COLO668 (cell line): ENCODE measurements around the gene CD47.

Experiments
- DNase-seq: peaks from one replicate; lab custom pipeline; 2025; ENCODE audit not compliant: unreplicated experiment; lab: John Stamatoyannopoulos, UW

CD47 gene

DNA sequence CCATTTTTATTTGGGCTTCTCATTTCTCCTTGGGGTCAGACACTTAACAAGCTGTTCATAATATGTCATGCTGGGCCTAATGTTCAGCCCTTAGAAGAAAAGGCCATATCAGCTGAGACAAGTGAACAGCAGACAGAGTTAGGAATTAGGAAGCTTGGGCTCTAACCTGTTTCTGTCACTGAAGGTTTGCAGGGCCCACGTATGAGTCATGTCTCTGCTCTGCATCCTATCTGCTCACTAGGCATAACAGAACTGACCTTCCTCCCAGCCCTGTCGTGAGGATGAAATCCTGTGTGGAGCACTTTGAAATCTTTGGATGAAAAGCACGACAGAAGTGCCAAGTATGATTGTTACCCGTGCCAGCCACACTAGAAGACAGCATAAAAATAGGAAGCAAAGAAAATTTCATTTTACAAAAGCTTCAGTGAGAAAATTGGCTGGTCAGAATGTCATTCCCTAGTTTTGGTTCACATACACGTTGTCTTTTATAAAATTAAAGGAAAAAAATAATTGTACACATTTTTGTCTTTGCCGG, 26.5 kb upstream of the CD47 start:
- DNase-seq = no peak

DNA sequence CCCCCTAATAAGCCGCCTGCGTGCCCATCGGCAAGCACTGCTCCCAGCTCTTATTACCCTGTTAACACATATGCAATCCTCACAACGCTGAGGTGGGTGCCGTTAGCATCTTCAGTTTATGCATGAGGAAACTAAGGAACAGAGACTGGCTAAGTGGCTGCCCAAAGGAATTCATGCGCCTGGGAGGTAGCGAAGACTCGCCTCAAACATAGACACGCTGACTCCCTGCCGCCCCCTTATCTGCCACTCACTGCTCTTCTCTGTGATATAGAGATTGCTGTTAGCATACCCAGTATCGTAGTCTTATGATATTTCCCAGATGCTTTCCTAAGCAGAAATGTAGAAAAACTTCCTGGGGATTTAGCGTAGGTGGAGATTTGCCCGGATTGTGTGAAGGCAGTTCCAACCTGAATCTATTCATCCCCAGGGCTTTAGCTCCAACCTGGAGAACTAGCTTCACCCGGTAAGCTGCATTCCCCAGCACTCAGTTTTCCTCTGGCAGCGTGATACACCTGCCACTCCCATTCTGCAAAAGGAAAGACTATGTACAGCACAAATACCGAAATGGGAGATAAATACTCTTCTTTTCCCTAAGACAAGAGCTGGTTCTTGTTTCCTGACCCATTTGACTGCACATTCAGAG, 23.7 kb upstream of the CD47 start:
- no peak for DNase-seq

DNA sequence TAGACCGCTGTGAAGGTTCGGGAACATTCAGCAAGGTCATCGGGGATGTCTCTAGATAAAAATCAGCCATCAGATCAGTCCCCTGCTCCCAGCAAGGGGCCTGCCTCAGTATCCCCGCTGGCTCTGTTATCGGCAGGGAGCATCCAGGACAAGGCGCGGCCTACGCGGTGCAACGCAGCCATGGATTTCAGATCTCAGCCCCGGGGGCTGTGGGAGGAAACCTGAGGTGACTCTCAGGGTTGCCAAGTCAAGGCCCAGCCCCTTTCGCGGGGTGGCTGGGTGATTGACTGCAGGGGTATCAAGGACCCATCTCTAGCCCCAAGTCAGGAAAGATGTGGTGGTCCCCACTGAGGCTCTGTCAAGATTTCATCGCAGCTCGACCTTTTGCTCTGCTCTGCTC, 23.1 kb upstream of the CD47 start:
- no peak for DNase-seq

DNA sequence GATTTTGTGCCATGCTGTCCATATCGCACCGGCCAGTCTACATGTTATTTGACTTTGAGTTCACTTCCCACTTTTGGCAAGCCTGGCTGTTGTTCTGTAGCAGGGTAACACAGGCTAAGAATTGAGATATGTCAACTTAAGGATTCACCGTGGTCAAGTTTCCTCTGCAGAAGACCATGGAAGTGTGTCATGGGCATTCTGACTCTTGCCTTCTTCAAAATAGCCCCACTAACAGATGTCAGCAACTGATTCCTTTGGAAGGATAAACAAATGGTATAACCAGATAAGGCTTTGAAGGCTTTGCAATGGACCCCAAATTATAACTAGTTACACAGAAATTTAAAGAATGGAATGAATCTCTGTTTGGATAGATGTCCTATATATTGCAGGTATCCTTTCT, 20.1 kb upstream of the CD47 start:
- no peak for DNase-seq

DNA sequence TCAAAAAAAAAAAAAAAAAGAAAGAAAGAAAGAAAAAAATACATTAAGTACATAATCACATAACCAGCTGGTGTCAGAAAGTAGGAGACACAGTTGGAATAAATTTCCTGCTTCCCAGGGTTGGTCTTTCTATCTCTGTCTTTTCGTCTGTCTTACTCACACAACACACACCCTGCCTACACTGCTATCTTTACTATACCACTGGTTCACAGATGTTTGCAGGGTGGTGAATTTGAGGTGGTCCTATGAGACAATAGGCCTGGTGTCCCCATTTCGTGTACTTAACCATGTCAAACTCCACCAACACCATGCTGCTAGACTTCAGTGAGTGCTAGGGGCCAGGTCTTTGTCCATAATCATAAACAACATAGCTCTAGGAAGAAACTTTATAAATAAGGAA, 17.6 kb upstream of the CD47 start:
- DNase-seq = no peak

DNA sequence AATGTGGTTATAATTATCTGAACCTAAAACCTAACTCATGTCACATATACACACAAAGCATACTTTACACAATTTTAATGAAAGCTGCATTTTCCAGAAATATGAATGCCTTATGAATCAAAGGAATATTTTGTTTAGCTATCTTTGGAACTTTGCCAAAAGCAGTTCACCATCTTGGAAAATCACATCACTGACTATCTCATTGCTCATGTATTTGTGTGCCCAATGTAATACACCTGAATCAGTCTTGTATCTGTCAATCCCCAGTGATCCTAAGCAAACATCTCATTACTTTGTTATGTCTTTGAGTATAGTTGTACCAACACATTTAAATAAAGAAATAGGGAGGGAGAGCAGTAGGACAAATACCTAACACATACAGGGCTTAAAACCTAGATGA, 15.6 kb upstream of the CD47 start:
- DNase-seq = no peak

DNA sequence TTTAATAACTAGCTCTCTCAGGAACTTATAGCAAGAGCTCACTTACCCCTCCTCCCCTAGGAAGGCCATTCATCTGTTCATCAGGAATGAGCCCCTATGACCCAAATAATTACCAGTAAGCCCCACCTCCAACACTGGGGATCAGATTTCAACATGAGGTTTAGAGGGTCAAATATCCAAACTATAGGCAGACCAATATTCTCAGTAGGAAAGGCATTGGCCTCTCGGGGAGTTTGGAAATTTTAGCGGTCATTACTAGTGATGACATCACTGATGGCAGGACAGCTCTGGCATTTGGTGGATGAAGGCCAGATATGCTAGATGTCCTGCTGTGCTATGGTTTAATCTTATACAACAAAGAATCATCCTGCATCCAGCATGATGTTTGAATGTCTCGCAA, 15.2 kb upstream of the CD47 start:
- no peak for DNase-seq

DNA sequence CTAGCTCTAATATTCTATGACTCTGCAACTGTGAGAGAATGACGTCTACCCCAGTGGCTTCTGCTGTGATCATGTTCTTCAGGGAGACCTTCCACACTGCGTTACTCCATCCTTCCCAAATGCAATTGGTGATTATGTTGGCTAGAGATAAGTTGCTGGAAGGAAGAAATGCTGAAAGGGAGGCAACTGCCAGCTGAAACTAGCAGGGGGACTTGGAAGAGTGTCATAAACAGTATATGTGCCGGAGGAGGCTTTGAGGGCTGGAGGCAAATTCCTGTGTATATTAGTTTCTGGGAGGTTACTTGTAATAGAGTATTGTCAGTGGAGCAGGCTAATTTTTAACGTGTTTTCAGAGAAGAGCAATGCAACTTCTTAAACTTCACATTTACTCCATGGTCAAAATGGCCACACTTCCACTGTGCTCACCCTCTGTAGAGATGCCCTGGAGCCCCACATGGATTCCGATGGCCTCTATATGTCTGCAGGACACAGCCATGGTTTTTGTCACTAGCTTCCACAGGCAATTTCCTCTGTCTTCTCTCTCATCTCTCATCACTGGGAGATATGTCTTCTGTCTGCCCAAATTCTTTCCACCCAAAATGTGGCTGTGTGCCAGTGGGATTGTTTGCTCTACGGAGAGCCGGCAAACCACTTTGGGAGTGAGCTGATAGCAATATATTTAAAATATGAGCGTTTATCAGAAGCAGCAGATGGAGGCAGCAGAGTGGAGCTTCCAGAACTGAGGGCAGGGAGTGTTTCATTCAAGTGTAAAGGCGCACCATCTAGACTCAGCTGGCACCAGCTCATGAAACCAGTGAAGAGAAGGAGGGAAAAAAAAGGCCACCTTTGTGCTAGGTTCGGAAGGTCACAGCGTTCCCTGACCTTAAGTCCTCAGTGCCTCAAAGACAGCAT, 13.3 kb upstream of the CD47 start:
- DNase-seq = peak; percentile 1

DNA sequence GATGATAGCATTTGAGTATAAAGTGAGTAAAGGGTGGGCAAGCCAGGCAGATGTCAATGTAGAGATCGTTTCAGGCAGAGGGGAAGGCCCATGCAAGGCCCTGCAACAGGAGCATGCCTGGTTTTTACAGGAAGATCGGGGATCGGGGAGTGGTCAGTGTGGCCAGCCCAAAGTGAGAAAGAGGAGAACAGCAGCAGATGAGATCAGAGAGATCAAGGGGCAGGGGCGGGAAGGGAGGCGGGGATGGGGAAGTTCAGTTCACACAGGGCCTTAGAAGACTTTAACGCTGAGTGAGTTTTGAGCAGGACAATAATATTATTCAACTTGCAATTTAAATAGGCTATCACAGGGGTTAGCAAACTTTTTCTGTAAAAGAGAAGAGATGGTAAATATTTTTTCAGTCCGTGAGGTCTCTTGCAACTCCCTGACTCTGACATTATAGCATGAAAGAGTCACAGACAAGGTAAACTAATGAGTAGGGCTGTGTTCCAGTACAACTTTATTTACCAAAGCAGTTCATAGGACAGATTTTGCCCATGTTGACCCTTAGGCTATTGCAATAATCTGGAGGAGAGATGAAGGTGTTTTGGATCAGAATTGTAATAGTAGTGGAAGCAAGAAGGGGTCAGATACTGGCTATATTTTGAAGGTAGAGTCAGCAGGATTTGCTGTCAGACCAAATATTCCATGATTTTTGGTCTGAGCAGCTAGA, 12.4 kb upstream of the CD47 start:
- no peak for DNase-seq

DNA sequence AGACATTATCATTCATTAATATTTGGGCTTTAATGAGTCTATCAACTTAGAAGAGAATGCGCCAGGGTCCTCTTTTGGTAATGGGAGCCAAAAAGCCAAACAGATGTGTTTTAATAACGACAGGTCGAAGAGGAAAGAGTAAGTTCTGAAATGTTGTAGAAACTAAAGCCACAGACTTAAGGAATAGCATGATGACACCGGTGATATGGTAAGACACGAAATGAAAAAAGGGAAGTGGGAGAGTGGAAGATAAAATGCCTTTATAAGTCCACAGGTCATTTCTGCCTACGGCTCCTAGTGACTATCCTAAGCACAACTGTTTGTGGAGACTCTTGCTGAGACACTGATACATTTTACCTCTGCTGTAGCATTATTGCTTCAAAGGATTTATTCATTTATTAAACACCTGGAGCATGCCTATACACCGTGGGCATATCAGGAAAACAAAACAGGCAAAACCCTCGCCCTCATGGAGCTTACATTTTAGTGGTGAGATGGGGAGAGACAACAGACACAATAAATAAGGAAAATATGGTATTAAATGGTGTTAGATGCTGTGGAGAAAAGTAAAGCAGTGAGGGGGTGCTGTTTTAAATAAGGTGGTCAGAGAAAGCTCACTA, 11.7 kb upstream of the CD47 start:
- DNase-seq = no peak

DNA sequence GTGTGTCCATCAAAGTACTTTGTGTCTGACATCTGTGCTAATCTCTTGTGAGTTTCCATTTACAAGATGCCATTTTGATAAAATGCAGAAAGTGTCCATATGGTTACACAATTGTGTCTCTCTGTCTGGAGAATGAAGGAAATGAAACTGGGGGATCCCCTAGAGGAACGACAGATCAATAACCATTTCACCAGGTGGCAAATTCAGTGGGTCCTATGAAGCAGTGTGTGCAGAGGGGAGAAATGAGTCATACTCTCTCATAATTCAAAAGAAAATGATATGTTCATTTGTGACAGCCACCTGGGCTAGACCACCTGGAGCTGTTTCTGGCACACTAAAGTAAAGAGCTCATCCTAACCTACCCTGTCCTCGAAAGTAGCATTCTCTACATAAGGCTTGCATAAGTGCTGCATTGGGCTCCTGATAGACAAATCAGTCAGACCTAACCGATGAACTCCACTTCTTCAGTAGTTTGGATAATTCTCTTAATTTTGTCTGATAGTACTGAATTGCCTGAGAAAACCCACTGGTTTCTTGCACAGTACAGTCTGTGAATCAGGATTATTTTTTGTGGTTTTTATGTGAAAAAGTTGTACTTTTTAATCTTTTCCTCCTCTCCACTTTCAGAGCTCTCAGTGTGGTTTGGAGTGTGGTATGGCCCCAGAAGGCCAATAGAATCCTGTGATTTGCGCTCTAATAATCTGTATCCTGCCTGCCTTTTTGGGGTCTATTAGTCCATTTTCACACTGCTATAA, 10.3 kb upstream of the CD47 start:
- DNase-seq = peak; percentile 20

DNA sequence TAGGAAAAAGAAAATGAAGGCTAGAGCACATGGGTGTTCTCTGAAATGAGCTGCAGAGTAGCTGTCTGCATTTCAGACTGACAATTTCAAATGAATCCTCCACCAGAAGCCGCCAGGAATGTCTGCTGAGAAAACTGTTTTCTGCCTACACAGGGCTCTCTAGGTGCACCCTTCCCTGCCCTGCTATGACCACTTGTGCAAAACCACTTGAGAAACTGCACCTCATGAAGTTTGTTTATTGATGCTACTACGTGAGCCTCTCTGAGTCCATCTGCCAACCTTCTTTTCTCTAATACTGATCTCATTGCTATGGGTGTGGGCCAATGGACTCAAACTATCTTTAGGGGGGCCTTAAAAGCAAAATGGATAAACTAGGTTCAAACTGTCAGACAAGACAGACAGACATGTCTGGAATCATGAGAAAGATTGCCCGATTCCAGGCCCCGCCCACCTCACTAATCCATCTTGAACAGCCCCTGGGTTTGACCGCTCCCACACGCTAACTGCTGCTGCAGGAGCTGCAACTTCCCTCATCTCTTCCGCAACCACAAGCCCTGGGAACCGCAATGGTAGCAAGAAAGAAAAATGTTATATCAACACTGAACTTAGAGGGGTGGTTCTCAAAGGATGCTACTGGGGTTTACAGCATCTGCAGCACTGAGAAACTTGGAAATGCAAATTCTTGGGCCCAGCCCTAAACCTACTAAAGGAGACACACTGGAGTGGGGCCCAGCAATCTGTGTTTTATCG, 9.0 kb upstream of the CD47 start:
- no peak for DNase-seq

DNA sequence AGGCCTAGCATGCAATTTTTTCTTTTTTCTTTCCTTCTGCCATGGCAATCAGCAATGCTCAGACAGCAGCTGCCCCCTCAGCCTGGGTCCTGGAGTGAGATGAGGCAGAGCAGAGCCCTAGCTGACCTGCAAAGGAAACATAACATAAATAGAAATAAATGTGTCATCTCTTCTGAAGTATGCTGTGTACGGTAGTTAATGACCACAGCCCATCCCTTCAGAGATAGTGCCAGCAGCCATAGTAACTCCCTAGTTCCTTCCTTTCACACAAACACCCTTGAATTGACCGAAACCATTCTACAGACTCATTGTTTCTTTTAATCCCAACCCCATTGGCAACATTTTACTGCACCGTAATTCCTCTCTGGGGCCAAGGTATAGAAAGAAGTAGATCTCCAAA, 8.4 kb upstream of the CD47 start:
- DNase-seq = no peak

DNA sequence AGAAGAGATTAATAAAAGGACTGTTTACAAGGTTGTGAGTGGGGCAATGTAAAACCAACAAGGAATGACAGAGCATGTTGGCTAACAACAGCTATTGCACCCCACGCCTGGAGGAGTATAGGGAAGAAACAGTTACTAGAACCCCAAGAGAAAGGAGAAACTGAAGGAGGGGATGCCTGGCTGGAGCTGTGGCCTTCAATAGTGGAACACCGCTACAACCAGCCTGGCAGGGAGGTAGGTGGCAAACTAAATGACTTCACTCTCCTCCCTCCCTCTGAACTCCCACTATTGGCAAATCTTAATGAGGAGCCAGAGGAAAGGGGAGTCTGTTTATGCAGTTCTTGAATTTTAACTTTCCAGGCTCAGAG, 7.2 kb upstream of the CD47 start:
- no peak for DNase-seq

DNA sequence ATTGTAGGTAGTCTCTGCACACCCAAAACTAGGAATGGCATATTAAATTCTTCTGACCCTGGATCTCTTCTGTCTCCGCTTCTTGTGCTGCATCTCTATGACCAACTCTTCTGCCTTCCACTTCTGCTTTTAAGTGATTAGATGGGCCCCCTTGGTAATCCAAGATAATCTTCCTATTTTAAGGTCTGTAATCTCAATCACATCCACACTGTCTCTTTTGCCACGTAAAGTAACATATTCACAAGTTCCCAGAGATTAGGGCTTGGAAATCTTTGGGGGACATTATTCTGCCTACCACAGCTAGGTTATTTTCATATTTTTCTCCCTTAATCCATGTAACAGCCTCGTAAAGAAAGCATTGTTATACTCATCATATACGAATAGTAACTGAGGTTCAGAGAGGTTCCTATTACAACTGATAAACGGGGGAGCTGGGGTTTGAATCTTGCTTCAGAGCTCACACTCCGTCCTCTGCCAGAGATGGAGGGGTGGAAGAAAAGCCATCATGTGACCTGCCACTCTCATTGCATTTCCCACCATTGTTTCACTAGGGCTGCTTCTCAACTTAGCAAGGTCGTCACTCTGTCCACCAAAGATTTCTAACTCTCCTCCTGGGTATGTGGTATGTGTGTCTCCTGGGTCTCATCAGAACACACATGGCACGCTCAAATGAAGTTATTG, 6.6 kb upstream of the CD47 start:
- DNase-seq = no peak

DNA sequence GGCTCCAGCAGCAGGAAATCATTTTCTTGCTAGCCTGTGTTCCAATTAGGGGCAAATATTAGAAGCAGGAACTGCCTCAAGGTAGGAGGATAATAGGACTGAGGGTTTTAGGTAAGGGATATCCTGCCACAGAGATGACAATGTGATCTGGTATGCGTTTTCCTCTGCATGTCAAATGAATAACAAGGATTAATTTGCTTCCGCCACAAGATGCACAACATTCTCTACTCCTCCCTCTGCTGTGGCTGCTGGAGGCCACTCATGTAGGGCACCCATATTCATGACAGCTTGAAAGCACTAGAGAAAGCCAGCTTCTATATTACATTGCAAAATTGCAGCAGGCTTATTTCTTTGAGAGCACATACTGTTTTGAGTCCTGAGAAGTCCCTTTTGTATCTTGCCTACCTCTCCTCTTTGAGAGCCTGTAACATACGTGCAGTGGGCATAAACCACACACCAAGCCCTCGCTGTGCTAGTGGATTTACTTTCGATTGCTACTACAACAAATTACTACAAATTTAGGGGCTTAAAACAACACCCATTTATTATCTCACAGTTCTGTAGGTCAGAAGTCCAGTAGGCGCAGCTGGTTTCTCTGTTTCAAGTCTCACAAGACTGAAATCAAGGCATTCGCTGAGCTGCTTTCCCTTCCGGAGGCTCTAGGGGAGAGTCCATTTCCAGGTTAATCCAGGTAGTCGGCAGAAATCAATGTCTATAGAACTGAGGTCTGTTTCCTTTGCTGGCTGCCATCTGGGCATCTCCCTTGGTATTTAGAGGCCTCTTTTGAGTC, 5.9 kb upstream of the CD47 start:
- no peak for DNase-seq

DNA sequence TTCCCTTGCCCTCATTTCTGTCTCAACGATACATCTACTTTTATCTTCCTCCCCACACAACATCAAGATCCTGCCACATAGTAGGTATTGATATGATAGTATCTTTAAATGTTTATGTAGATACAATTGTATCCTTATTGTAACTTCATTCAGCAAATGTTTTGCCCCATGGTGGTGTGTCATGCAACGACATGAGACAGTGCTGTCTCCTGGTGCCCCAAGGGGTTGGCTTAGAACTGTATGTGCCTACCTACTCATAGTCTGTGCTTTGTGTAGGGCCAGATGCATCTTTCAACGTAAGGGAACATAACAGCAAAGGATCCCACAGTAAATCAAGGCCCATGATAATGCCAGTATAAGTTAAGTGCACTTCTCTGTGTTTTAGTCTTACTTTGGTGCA, 2.8 kb upstream of the CD47 start:
- no peak for DNase-seq

DNA sequence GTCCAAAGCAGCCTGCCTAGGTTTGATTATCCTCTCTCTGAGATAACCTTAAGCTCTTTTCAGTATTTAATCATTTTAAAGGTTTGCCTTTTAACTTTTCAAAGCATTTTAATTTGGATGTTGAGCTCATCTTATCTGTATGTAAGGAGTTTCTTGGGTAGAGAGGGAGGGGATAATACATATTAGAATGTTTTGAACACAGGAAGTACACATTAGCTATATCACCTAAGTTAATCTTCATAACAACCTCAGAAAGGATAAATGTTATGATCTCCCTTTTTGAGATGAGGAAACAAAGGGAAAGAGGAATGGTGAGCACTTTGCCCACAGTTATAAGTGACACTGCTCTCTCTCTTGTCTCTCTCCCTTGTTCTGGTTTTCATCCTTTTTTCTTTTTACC, 2.2 kb upstream of the CD47 start:
- DNase-seq = no peak

DNA sequence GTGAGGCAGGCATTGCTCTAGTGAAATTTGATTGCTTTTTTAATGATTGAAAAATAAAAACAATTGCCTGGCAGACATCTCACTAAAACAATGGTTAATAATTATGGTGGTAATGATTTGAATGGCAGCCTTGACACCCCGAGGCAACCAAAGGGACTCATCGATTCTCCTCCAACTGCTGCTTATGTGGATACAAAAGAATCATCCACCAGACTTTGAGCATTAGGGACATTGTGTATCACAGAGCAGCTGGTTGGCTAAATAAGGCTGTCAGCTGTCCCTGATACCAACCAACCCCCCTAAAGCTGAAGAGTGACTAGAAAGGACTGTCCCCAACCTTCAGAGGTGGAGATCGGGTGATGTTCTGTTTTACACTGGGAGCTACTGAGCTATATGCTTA, 1.7 kb upstream of the CD47 start:
- DNase-seq = no peak
